NK-92 (cell line): Measurements from ENCODE around the gene TBC1D23.
"Not testable (repeated sequence)": the region's sequence is repeated elsewhere in the genome, so short reads cannot be mapped to it uniquely, and the experiment has no call there.

Source experiments
- DNase-seq: peaks from one replicate; lab custom pipeline; 2025; ENCODE audit not compliant: unreplicated experiment; lab: John Stamatoyannopoulos, UW

The TBC1D23 gene

DNA sequence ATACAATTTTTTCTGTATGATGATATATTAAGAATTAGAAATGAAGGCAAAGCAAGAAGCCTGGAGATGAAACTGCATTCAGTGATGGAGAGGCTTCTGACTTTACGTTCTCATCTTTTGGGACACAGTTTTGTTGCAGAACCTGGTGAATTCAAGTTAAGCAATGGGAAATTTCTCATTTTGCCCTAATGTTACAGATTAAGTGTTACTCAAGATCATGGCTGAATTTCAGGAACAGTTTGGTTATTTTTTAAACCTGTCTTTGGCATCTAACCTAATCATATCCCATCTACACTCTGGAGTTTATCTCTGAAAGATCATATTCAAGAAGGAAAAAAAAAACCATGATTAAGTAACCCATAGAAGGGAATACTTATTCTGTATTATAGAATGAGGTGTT lies 79.7 kb downstream of the TBC1D23 start:
- no peak for DNase-seq

DNA sequence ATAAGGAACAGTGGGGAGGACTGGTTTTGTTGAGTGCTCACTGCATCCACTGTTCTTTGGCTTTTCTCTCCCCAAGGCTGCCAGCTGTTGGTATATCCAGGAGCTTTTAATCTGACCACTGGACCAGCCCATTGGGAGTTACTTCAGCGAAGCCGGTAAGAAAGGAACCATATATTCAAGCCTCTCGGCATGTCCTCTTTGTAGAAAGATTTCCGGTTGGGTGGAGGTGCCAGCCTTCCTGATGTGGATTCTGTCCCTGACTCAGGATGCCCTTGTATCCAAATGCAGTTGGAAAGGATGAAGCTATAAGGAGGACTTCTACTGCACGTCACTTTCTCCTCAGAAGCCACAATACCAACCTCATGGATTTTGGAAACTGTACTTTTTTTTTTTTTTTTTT lies 87.9 kb downstream of the TBC1D23 start:
- DNase-seq: no peak

DNA sequence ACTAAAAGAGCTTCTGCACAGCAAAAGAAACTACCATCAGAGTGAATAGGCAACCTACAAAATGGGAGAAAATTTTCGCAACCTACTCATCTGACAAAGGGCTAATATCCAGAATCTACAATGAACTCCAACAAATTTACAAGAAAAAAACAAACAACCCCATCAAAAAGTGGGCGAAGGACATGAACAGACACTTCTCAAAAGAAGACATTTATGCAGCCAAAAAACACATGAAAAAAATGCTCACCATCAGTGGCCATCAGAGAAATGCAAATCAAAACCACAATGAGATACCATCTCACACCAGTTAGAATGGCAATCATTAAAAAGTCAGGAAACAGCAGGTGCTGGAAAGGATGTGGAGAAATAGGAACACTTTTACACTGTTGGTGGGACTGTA lies 91.0 kb downstream of the TBC1D23 start:
- not testable (repeated sequence) for DNase-seq

DNA sequence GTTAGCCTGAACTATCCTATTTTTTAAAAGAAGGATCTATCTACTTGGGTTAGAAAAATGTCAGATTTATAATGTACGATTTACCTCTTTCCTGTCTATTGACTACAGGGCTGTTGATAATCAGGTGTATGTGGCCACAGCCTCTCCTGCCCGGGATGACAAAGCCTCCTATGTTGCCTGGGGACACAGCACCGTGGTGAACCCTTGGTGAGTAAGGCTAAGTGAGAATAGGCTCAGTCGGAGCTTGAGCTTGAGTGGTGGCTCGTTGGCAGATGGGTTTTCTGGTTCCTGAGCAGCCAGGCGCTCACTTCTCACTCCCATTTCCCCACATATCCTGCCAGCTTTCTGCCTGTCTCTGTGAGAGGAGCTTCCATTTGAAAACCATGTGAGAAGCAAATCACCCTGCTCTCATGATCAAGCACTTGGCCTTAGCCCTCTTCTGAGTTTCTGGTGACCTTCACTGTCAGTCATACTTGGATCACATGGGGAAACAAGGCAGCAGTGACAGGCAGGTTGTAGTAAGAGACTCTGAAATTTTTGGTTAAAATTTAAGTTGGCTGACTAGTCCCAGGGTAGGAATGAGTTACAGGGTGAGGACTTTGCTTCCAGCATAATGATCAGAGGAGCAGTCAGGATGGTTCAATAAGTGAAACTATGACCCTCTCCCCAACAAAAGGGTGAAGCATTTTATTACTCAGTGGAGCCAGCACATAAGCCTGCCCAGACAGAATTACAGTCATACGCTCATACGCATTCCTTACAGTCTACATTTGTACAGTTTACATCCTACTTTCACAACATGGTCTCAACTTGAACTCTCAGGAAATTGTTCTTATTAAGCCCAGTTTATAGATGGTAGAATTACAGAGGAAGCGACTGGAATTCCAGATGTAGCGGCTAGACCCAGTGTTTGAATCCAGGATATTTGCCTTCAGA lies 91.8 kb downstream of the TBC1D23 start:
- DNase-seq: no peak

DNA sequence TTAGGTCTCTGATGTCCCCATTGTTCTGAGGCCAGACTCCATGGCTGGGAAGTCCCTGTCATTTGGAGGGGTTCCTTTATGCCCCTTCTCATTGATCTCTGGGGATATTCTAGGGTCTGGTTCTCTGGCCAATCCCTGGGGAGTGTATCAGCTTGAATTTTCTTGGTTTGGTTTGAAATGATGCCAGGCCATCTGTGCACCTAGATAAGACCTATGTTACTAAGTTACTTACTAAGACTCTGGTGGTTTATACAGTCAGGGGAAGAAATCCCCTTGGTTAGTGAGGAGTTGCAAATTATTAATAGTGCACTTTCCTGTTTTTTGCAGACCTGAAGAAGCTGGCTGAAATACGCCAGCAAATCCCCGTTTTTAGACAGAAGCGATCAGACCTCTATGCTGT lies 94.1 kb downstream of the TBC1D23 start:
- no peak for DNase-seq

DNA sequence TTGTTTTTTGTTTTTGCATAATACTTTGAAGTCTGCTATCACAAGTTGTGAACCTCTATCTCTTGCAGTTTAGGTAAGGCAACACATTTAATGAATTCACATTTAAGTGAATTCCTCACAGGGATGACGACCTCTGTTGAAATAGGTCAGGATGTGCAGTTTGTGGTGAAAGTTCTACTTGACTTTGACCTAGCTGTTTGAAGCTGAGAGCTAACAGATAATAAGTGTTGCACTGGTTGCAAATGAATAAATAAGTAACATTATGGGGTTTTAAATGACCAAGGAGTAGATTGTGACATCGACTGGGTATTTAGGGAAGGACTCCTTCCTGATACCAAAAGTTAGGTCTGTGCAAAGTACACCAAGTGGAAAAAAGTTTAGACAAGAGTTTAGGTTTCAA lies 97.6 kb downstream of the TBC1D23 start:
- no peak for DNase-seq

DNA sequence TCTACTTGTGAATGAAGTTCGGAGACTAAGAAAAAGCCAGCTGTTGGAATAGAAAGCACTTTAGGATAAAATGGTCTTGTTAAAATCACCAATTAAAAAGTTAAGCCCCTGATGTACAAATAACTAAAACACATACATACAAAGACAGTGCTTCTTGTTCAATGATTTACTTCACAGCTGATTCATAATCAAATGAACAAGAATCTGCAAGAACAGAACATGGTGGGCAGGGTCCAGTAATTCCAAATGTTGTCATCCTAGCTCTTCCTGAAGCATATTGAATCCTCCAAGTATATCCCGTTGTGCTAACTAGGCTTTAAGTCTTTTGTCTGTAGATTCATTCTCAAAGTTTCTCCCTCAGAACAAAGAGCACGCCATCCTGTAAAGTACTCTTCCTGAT lies 98.2 kb downstream of the TBC1D23 start:
- no peak for DNase-seq

DNA sequence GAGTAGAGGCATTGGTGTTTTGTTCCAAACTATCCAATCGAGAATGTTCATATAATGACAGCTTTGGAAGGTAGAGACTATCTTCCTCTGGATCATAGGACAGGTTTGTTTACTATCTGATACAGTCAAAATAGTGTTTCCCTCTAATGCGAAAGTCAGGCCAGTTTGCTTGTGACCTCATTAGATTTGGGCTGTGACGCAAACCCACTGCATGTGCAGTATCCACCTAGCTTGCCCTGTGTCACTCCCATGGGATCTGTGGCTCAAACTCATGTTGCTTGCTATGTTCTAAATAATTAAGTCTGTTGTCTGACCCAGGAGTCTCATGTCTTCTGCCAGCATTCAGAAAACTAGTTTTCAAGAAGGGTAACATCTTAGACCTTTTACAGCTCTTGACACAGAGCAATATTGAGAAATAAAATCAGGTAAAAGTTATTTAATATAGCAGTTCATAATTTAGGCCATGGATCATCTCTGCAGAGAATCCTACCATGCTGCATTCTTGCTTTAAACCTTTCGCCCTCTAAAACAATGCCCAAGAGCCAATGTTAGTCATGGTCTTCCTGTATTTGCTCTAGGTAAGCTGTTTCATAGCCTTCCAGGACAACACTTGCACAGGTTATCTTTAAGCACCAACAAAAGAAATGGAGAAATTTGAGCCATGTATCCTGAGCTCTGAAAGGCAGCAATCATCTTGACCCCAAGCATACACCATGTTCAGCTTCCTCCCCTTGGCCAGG lies 100.1 kb downstream of the TBC1D23 start:
- DNase-seq: no peak

DNA sequence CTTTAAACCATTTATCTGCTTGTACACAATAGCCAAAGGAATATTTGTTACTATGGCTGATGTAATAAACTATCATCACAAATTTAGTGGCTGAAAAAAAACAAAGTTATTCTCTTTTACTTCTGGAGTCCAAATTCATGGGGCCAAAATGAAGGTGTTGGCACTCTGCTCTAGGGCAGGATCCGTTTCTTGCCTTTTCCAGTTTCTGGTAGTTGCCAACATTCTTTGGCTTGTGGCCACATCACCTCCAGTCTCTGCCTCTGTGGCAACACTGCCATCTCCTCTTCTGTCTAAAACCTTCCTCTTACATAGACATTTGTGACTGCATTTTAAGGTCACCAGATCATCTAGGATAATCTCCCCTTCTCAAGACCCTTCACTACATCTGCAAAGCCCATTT lies 101.1 kb downstream of the TBC1D23 start:
- no peak for DNase-seq

DNA sequence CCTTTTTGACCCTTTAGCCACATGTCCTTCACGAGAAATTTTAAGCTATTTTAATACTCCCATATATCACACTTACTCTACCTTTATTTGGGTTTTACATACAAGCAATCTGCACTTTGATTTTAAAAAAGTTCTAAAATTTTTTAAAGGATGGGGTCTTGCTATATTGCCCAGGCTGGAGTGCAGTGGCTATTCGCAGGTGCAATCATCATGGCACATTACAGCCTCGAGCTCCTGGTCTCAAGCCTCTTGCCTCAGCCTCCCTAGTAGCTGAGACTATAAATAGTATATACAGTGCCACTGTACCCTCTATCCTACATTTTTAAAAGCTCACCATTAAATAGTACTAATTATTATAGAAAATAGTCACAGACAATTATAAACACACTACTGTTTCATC lies 103.6 kb downstream of the TBC1D23 start:
- no peak for DNase-seq

DNA sequence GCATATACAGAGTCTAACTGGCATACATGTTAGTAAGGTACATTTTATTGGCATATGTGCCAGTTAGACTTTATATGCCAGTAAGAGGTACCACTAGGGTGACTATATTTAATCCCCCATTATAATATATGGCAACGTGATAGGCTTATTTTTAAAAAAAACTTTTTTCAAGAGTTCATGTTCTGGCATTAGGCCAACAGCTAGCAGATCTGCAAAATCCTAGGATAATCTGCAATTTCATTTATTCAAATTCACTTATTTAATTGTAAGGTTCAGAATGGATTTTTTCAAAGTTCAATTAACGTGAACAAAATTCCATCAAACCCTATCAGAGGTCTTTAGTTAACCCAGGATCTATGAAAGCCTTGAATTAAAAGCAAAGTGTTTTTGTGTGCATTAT lies 105.6 kb downstream of the TBC1D23 start:
- no peak for DNase-seq

DNA sequence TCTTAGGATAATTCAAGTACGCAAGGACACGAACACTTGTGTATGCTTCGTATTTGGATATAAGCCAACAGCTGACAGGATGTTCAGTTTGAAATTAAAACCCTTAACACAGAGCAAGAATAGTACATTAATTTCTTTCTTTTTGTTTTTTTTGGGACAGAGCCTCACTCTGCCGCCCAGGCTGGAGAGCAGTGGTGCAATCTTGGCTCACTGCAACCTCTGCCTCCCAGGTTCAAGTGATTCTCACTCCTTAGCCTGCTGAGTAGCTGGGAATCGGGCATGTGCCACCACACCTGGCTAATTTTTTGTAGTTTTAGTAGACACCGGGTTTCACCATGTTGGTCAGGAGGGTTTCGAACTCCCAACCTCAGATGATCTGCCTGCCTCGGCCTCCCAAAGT lies 107.6 kb downstream of the TBC1D23 start:
- DNase-seq: no peak

DNA sequence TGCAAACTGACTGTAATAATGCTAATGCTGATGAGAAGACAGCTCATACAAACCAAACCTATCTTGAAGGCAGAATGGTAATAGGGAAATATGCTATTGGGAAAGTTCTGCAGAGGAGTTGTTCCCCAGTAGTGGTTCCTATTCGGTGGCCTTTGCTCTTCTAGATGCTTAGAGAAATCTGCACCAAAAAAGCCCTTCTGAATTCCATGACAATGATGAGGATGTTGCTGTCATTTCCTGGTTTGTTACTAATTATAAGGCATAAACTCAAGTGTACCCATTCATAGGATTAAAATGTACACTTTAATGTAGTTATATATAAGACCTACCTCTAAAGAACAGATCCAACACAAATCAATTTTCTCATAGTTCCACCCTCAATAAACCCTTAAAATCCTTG lies 110.0 kb downstream of the TBC1D23 start:
- DNase-seq: no peak

DNA sequence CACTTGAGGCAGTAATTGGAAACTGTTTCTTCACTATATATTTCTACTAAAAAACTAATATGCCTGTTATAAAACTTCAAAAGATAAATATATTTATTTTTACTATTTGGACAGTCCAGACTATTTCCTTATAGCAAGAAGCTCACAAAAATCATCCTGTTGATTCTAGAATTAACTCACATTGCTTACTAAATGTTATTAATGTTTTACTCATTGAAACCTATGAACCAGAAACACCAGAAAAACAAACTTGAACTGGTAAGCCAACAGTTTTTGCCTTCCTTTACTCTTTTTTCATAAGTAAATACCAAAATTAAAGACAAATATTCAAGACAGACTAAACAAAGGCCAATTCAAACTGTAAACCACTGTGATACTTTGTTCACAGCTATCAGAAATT lies 113.7 kb downstream of the TBC1D23 start:
- DNase-seq: no peak
